HG03139 (cell line): ENCODE measurements around the gene PFDN5.

Experiments used
- ATAC-seq: cut with Tn5 transposase; IDR thresholded peaks from one replicate; pipeline ENCODE4 v1.9.1; 2021; ENCODE audit not compliant: unreplicated experiment

PFDN5 gene

DNA sequence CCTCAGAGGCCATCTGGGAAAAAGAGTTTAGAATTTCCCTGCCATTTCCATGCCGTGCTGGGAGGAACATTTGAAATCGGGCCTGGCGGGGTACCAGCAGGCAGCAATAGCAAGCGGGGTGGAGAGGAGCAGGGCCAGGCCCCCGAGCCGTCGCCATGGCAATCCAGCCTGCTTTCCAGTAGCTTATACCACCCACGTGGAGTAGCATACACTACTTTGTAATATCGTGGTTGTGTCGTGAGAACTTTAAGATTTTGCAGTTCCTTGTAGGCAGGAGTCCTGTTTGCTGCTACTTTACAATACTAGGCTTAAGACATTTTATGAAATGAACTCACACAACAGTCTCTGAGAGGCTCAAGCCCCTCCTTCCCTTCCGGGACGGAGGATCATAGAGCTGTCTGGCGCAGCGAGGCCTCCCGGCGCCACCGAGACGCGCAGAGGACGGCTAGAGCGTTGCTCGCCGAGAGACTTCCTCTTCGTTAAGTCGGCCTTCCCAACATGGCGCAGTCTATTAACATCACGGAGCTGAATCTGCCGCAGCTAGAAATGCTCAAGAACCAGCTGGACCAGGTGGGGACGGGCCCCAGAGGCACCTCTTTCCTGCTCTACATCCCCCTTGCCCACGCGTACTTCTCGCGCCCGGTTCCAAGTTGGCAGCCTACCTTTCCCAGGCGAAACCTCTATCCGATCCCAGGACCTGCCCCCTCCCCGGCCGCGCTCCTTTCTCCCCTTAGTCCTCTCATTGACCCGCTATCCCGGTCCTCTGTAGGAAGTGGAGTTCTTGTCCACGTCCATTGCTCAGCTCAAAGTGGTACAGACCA is at the start of gene PFDN5:
TSS of gene PFDN5 (plus strand) at position 473 of the 821 bp plus-strand sequence. CDS start at position 499, 26 bp downstream.
- peak; percentile 83 for ATAC-seq

DNA sequence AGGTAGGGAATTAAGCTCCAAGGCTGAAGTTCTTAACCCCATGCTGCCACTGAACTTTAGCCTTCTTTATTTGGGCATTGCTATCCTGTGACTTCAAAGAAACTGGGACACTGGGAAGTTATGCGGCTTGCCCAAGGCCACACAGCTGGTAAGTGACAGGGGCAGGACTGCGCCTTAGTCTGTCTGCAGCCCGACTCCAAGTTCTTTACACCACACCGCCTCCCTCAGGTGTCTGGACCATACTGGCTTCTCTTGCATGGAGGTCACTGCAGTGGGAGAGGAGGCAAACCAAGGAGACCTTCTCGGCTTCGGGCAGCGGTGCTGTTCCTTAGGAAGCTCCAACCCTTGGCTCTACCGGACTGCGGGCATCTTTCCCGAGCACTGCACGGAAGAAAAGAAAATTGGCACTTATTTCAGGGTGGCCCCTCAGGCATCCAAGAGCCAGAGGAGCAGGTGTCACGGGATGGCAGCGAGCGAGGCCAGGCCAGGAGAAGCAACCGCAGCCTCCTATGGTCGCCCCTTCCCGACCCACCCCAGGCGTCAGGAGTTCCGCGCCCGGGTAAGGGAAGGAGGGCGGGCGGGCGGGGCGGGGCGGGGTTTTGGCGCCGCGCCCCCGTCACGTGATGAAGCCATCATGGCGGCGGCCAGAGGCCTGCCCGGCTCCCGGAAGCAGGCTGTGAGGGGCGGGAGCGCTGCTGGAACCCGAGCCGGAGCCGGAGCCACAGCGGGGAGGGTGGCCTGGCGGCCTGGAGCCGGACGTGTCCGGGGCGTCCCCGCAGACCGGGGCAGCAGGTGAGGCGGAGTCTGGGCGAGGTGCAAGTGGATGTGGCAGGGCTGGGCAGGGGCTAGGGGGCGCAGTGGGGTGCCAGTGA is 43.6 kb upstream of the PFDN5 start:
- peak; percentile 69 for ATAC-seq

DNA sequence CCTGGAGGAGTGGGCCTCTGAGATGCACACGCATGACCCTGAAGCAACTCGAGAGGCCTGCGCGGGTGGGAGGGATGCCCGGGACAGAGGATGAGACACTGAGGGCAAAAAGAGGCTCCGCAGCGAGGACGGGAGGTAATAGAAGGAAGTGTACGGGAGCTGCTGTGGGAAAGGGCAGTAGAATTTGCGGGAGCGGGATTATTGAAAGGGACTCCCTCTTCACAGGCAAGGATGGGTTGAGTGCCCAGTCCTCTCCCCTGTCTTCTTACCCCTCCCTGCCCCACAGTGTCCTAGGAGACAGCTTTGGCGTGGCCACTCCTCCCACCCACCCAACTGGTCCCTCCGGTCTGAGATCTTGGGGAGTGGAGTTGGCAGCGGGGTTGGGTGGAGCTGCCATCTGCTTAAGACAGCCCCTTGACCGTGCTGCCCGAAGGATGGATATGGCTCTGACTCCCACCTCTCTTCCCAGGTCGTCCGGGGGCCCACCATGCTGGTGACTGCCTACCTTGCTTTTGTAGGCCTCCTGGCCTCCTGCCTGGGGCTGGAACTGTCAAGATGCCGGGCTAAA is 42.9 kb upstream of the PFDN5 start:
- ATAC-seq = no peak

DNA sequence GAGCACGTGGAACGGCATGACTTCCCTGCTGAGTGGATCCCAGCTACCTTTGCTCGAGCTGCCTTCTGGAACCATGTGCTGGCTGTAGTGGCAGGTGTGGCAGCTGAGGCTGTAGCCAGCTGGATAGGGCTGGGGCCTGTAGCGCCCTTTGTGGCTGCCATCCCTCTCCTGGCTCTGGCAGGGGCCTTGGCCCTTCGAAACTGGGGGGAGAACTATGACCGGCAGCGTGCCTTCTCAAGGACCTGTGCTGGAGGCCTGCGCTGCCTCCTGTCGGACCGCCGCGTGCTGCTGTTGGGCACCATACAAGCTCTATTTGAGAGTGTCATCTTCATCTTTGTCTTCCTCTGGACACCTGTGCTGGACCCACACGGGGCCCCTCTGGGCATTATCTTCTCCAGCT is 42.0 kb upstream of the PFDN5 start:
- no peak for ATAC-seq

GRCh38 chr12:53254816-53255545 is 40.4 kb upstream of the PFDN5 start:
- no peak for ATAC-seq

- no peak for ATAC-seq
Observed at GRCh38 chr12:53255996-53256395, 39.3 kb upstream of the PFDN5 start.

DNA sequence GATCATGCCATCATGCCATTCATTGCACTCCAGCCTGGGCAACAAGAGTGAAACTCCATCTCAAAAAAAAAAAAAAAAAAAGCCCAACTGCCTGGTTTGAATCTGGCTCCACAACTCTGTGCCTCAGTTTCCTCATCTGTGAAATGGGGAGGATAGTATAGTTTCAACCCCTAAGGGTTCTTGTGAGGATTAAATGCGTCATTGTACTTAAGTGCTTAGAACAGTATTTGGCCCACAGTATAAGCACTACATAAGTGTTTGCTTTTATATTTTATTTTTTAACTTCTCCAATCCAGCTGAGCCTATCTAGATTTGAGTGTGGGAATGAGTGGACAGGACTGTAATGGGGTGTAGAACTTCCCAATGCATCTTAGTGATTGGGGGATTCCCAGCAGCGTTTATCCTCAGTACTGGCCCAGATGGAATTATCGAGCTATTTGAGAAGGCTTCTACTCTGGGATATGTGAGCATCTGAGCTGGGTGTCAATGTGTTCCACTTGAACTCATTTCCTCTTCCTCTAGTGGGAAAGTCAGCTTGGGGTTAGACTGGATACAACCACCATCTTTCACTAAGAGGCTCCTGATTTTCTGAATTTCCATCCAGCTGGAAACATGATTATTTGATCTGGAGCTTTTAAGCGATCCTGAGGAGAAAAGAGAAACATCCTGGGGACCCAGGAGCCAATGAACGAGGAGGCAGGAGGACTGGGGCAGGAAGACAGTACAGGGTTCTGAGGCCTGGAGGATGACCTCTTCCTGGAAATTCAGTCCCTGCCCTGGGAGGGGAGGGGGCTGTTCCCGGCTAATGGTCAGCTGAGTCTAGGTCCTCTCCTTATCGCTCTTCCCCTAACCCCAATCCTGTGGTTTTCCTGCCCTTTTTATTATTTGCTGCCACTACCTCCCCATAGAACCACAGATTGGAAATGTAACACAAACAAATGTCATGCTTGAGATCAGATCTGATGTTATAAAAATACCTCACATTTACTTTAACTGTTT is 36.5 kb upstream of the PFDN5 start:
- no peak for ATAC-seq

GRCh38 chr12:53259891-53260290 is 35.5 kb upstream of the PFDN5 start:
- ATAC-seq = no peak

- no peak for ATAC-seq
Observed at GRCh38 chr12:53265783-53266182, 29.6 kb upstream of the PFDN5 start.

- no peak for ATAC-seq
Observed at GRCh38 chr12:53267306-53267998, 27.9 kb upstream of the PFDN5 start.

DNA sequence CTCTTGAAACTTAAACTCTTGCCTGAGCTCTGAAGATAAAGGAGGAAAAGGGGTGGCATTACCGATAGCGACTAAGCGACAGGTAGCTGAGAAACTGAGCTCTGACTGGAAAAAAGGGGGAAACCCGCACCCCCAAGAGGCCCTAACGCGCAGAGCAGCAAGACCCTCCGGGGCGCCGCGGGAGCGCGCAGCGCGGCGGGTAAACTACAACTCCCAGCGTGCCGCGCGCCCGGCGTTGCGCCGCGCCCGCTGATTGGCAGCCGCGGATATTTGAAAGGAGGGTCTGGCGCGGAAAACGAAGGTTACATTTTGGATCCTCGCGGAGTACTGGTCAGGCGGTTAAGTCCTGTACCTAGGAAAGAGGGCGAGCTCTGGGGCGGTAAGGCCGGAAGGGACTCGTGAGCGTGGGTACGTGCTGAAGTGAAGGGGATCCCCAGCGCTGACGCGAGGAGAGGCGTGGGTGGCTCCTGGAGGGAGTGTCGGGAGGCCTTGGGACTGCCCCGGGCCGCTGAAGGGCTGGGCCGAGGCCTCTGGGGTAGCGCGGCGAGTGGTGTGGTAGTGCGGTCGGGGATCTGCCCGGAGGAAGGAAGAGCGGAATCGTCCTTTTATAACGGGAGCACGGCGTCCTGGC is 27.2 kb upstream of the PFDN5 start, which contains the start of gene ESPL1:
TSS of gene ESPL1 (plus strand) at position 301 of the 631 bp plus-strand sequence. CDS start 468 bp downstream, outside the sequence.
- ATAC-seq = peak; percentile 66

GRCh38 chr12:53268630-53269562 is 26.4 kb upstream of the PFDN5 start:
- ATAC-seq = no peak

DNA sequence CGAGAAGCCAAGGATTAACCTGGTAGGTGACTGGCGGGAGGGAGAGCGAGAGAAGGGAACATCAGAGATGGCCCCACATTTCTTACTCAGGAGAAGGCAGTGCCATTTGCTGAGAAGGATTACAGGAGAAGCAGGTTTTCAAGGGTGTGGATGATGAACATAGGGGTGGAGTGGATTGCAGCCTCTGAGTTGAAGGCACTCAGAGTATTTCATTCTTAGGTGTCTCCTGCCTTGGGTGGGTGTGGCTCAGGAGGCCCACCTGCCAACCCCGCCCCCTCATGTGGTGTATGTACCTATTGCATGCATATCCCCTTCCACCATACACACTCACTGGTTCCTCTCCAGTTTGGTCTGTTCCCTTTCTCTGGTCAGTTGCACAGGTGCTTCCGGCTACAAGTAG is 20.9 kb upstream of the PFDN5 start:
- ATAC-seq = no peak

DNA sequence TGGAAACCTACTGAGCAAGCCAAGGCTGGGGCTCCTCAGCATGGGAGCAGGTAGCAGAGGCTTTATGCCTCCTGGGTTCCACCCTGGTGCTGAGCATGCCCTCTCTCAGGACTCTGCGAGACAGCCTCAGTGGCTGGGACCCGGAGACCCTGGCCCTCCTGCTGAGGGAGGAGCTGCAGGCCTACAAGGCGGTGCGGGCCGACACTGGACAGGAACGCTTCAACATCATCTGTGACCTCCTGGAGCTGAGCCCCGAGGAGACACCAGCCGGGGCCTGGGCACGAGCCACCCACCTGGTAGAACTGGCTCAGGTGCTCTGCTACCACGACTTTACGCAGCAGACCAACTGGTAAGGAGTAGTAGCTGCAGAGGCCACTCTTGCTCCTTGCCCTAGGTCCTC is 18.8 kb upstream of the PFDN5 start:
- no peak for ATAC-seq

GRCh38 chr12:53277981-53278380 is 17.4 kb upstream of the PFDN5 start:
- ATAC-seq = no peak

- ATAC-seq = no peak
Observed at GRCh38 chr12:53279283-53279869, 16.0 kb upstream of the PFDN5 start.

DNA sequence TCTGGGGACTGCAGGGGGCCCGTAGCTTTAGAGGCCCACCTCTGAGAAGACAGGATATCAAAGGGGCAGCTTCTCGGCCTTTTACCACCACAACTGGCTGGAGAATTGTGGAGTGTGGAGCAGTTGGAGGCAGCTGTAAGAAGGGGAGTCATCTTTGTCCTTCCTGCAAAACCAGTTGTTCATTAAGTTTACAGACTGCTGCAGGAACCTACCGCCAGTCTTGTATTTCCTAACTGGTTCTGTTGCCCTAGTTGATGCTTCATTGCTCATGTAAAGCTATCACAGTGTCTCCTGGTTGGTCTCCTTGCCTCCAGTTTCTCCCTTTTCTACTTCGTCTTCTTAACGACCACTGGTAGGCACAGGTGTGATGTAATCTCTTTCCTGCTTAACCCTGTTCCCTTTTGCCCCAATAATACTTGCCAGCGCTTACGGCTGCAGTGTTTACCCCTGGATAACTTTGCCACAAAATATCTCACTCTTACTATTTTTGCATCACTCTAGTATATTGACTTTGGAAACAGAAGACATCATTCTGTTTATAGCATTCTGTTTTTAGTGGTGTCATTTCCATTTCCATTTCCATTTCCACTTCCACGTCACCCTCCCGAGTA is 15.3 kb upstream of the PFDN5 start:
- no peak for ATAC-seq
